Measurements from ENCODE around the gene RAB40C.

GRCh38 chr16:586047-586644 lies 3.7 kb upstream of the RAB40C start:
- no peak for TF ChIP-seq CTCF (IDR thresholded peaks at IDR 0.05)
- TF ChIP-seq EZH2 (IDR thresholded peaks at IDR 0.05), result no peak
- TF ChIP-seq EZH2phosphoT487 (IDR thresholded peaks at IDR 0.05), result no peak

All from neural progenitor cell (in vitro differentiated cells).